ENCODE results near the gene WLS. TPM values are rescaled to one million over a fixed set of nuclear protein-coding genes. Genes with fewer than 3 reads are reported as not detected.

WLS gene
- polyA plus RNA-seq, 1 experiment = 28.4 TPM

DNA sequence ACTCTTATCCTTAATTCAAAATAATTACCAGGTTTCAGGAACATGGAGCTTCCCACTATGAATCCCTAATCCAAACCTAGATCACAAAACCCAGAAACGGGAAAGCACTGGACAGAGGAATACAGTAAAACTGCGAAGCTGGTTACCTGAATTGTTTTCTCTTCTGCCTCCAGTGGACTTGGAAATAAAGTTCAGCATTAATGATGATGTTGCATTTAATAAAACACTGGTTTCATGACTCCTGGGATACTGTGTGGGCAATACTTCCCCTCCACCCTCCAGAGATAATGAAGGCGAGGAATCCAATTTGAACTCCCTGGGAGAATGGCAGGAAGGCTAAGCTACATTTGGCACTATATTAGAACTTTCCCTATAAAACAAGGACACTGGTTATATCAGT is 65.1 kb downstream of the WLS start:
- H3K36me3 ChIP-seq (ENCODE audit: control insufficient read depth, insufficient read depth, low read length) = no peaks in the 10 kb centered on the region
- TF ChIP-seq, protein P1, sequence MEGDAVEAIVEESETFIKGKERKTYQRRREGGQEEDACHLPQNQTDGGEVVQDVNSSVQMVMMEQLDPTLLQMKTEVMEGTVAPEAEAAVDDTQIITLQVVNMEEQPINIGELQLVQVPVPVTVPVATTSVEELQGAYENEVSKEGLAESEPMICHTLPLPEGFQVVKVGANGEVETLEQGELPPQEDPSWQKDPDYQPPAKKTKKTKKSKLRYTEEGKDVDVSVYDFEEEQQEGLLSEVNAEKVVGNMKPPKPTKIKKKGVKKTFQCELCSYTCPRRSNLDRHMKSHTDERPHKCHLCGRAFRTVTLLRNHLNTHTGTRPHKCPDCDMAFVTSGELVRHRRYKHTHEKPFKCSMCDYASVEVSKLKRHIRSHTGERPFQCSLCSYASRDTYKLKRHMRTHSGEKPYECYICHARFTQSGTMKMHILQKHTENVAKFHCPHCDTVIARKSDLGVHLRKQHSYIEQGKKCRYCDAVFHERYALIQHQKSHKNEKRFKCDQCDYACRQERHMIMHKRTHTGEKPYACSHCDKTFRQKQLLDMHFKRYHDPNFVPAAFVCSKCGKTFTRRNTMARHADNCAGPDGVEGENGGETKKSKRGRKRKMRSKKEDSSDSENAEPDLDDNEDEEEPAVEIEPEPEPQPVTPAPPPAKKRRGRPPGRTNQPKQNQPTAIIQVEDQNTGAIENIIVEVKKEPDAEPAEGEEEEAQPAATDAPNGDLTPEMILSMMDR (IDR thresholded peaks at IDR 0.05; ENCODE audit: insufficient read depth, low read depth, low read length) = no peak
- ChIA-PET POLR2A (no interaction called here), CTCF (interaction anchor here (1.9 kb wide), 1 partner anchor 50 kb away, joined by 5 read pairs; no protein-coding TSS in a partner anchor)
- no peak for DNase-seq (ENCODE audit: low read depth)
- no peaks in the 10 kb centered on the region for H3K27me3 ChIP-seq (ENCODE audit: control insufficient read depth, insufficient read depth, low read length)
- no peak overlapping the region for H3K4me3 ChIP-seq (ENCODE audit: low read depth, low read length)

DNA sequence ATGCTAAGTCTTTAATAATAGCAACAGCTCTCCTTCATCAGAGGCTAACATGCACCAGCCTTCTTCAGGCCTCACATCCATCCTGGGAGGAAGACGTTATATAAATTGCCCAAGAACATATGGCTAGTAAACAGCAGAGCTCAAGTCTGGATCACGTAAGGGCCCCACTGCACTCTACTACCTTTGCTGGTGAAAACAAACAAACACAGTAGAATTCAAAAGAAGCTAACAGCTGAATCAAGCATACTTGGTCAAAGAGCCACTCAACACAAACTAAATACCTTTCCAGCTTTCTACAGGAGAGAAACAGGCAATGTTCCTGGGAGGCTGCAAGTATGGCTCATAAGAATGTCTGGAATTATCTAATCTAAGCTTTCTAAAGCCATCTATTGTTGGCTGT is 66.0 kb downstream of the WLS start:
- Histone ChIP-seq H3K4me3 (ENCODE audit: low read depth, low read length) (no peak overlapping the region), H3K27me3 (ENCODE audit: control insufficient read depth, insufficient read depth, low read length) (no peaks in the 10 kb centered on the region), H3K36me3 (ENCODE audit: control insufficient read depth, insufficient read depth, low read length) (no peaks in the 10 kb centered on the region)
- DNase-seq (ENCODE audit: low read depth) = no peak
- CTCF ChIA-PET = interaction anchor here (0.8 kb wide), 1 partner anchor 66 kb away, joined by 3 read pairs; the partner anchor contains the start of gene WLS
- POLR2A ChIA-PET = interaction anchor here (0.6 to 0.7 kb wide), 2 partner anchors 25 to 32 kb away, joined by 3 read pairs; no protein-coding TSS in a partner anchor
- TF ChIP-seq, protein P1 (IDR thresholded peaks at IDR 0.05; ENCODE audit: insufficient read depth, low read depth, low read length) = no peak

DNA sequence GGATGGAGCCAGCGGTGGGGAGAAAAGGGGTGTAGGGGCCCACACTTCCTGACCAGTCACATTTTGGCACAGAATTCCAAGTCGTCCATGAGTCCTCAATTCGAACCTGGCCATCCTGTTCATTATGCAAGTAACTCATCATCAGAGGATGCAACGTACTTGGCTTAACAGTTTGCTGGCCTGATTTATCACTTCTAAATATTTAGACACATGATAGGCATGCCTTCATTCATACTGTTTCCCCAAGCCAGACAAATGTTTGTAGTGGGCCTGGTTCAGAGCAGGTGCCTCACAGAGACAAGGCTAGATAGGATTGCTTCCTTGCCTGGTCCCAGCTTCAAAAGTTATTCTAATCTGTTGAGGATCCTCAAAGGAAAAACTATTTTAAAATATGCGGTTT is 66.7 kb downstream of the WLS start:
- POLR2A ChIA-PET = interaction anchor here (0.7 kb wide), 1 partner anchor 33 kb away, joined by 3 read pairs; no protein-coding TSS in a partner anchor
- H3K36me3 ChIP-seq (ENCODE audit: control insufficient read depth, insufficient read depth, low read length) = no peaks in the 10 kb centered on the region
- CTCF ChIA-PET = no interaction called here
- H3K27me3 ChIP-seq (ENCODE audit: control insufficient read depth, insufficient read depth, low read length) = no peaks in the 10 kb centered on the region
- no peak overlapping the region for H3K4me3 ChIP-seq (ENCODE audit: low read depth, low read length)
- DNase-seq (ENCODE audit: low read depth) = no peak
- TF ChIP-seq, protein P1 (IDR thresholded peaks at IDR 0.05; ENCODE audit: insufficient read depth, low read depth, low read length) = no peak

DNA sequence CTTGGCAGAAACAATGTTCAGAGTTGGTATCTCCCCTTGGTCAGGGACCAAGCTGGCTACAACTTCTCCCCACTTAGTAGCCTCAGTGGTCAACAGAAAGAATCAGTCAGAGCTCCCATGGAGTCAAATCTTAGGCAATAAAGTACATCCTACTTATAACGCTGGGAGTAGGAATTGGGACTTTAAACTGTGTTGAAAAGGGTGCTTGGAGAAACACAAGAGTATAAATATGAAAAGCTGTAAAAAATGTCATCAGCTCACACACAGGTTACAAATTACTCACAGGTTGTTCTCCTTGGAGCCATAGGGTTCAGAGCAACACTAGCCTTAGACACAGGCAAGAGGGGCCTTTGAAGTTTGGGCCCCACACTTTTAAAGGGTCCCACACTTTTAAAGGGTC is 67.4 kb downstream of the WLS start:
- TF ChIP-seq, protein P1 (IDR thresholded peaks at IDR 0.05; ENCODE audit: insufficient read depth, low read depth, low read length) = no peak
- Histone ChIP-seq H3K36me3 (ENCODE audit: control insufficient read depth, insufficient read depth, low read length) (no peaks in the 10 kb centered on the region), H3K4me3 (ENCODE audit: low read depth, low read length) (no peak overlapping the region), H3K27me3 (ENCODE audit: control insufficient read depth, insufficient read depth, low read length) (no peaks in the 10 kb centered on the region)
- DNase-seq (ENCODE audit: low read depth) = no peak
- ChIA-PET POLR2A (no interaction called here), CTCF (no interaction called here)

DNA sequence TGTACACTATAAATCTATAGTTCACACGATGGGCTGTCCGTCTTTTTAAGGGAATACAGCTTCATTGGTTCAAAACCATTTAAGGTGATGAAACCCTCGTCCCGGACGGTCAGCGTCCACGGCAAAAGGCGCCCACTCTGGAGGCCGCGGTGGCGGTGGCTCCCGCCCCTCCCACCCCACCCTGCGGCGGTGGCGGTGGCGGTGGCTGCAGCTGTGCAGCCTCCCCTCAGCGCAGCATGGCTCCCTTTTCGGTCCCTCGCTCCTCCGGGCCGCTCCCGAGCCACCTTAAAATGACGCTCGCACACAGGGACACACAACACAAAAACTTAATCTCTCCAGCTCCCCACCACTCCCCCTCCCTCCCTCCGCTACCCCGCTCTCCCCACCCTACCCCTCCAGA is 69.1 kb downstream of the WLS start:
- ChIA-PET POLR2A (no interaction called here), CTCF (no interaction called here)
- no peaks in the 10 kb centered on the region for H3K27me3 ChIP-seq (ENCODE audit: control insufficient read depth, insufficient read depth, low read length)
- no peaks in the 10 kb centered on the region for H3K36me3 ChIP-seq (ENCODE audit: control insufficient read depth, insufficient read depth, low read length)
- no peak for DNase-seq (ENCODE audit: low read depth)
- no peak overlapping the region for H3K4me3 ChIP-seq (ENCODE audit: low read depth, low read length)
- TF ChIP-seq, protein P1 (IDR thresholded peaks at IDR 0.05; ENCODE audit: insufficient read depth, low read depth, low read length) = no peak

Measured in BJ (cell line).